ENCODE data around the gene RTTN. TPM values are rescaled to one million over a fixed set of nuclear protein-coding genes. Genes with fewer than 3 reads are reported as not detected.

RTTN gene
- polyA plus RNA-seq, 3 donors, result 0.22 to 2.7 (median 0.25) TPM

GRCh38 chr18:69985239-69985638, 220.2 kb downstream of the RTTN start:
- peaks cover 9 to 28% of the 10 kb centered on the region in 2 donors for H3K36me3 Mint-ChIP-seq

GRCh38 chr18:69982417-69982816, 223.1 kb downstream of the RTTN start:
- no peak overlapping the region for H3K27ac Mint-ChIP-seq
- H3K27me3 ChIP-seq (ENCODE audit: control insufficient read depth in 2 of 2, insufficient read depth in 2 of 2, low read length in 2 of 2), result no peaks in the 10 kb centered on the region
- no peak for TF ChIP-seq CTCF (IDR thresholded peaks at IDR 0.05)
- peaks cover 0 to 9% (median 6%) of the 10 kb centered on the region in 7 donors for H3K9me3 Mint-ChIP-seq
- no peak overlapping the region for H3K4me3 ChIP-seq (replicated peaks in 1 of 3; ENCODE audit: low read depth in 2 of 3, low read length in 3 of 3)
- H3K79me2 ChIP-seq (ENCODE audit: insufficient read depth, low read length), result no peaks in the 10 kb centered on the region
- H3K4me1 Mint-ChIP-seq, result no peaks in the 10 kb centered on the region
- H2AFZ ChIP-seq (ENCODE audit: insufficient read depth, low read depth, low read length, poor library complexity, severe bottlenecking), result no peak overlapping the region
- DNase-seq, result no peak
- H3K4me1 ChIP-seq (ENCODE audit: control insufficient read depth in 1 of 2, insufficient read depth in 2 of 2, low read length in 2 of 2), result no peaks in the 10 kb centered on the region
- no peak overlapping the region for H3K4me2 ChIP-seq (replicated peaks; ENCODE audit: extremely low read depth, low read length, poor library complexity, severe bottlenecking)
- H3K36me3 ChIP-seq (replicated peaks in 1 of 2; ENCODE audit: control insufficient read depth in 1 of 2, insufficient read depth in 2 of 2, low read length in 2 of 2), result peaks cover 0 to 4% of the 10 kb centered on the region in 2 donors
- H3K9me3 ChIP-seq (replicated peaks in 1 of 2; ENCODE audit: control insufficient read depth in 1 of 2, insufficient read depth in 1 of 2, low read length in 2 of 2), result peaks cover 4 to 8% of the 10 kb centered on the region in 2 donors
- no peaks in the 10 kb centered on the region for H4K20me1 ChIP-seq (ENCODE audit: insufficient read depth, low read length)
- no peak overlapping the region for H3K27ac ChIP-seq (ENCODE audit: low read depth in 1 of 2, low read length in 2 of 2)
- peaks cover 11 to 24% of the 10 kb centered on the region in 2 donors for H3K36me3 Mint-ChIP-seq
- no peak overlapping the region for H3K9ac ChIP-seq (ENCODE audit: insufficient read depth, low read length, poor library complexity, severe bottlenecking)
- H3K27me3 Mint-ChIP-seq (ENCODE audit: low read depth in 3 of 3), result no peaks in the 10 kb centered on the region
- 100% methylated on average over 1 of the region's 4 CpGs for WGBS (ENCODE audit: insufficient coverage)
- no peak overlapping the region for H3K4me3 Mint-ChIP-seq
- intact Hi-C loops (cut with micrococcal nuclease), result no loop called here

More at GRCh38 chr18:69985239-69985638, 220.2 kb downstream of the RTTN start:
- TF ChIP-seq CTCF (IDR thresholded peaks at IDR 0.05), result no peak
- no peak for DNase-seq
- H3K4me3 ChIP-seq (replicated peaks in 1 of 3; ENCODE audit: low read depth in 2 of 3, low read length in 3 of 3), result no peak overlapping the region
- H3K4me1 ChIP-seq (ENCODE audit: control insufficient read depth in 1 of 2, insufficient read depth in 2 of 2, low read length in 2 of 2), result no peaks in the 10 kb centered on the region
- H3K9ac ChIP-seq (ENCODE audit: insufficient read depth, low read length, poor library complexity, severe bottlenecking), result no peak overlapping the region
- no peak overlapping the region for H3K27ac Mint-ChIP-seq
- WGBS (ENCODE audit: insufficient coverage), result 90% methylated on average over 2 of the region's 4 CpGs
- no peak overlapping the region for H2AFZ ChIP-seq (ENCODE audit: insufficient read depth, low read depth, low read length, poor library complexity, severe bottlenecking)
- peaks cover 0 to 4% of the 10 kb centered on the region in 2 donors for H3K36me3 ChIP-seq (replicated peaks in 1 of 2; ENCODE audit: control insufficient read depth in 1 of 2, insufficient read depth in 2 of 2, low read length in 2 of 2)
- no peaks in the 10 kb centered on the region for H3K4me1 Mint-ChIP-seq
- H4K20me1 ChIP-seq (ENCODE audit: insufficient read depth, low read length), result no peaks in the 10 kb centered on the region
- no peak overlapping the region for H3K4me3 Mint-ChIP-seq
- H3K27me3 Mint-ChIP-seq (ENCODE audit: low read depth in 3 of 3), result no peaks in the 10 kb centered on the region
- peaks cover 8 to 24% (median 10%) of the 10 kb centered on the region in 7 donors for H3K9me3 Mint-ChIP-seq
- no peaks in the 10 kb centered on the region for H3K79me2 ChIP-seq (ENCODE audit: insufficient read depth, low read length)
- H3K9me3 ChIP-seq (replicated peaks in 1 of 2; ENCODE audit: control insufficient read depth in 1 of 2, insufficient read depth in 1 of 2, low read length in 2 of 2), result peaks cover 8 to 13% of the 10 kb centered on the region in 2 donors
- intact Hi-C loops (cut with micrococcal nuclease), result no loop called here
- H3K27me3 ChIP-seq (ENCODE audit: control insufficient read depth in 2 of 2, insufficient read depth in 2 of 2, low read length in 2 of 2), result no peaks in the 10 kb centered on the region
- no peak overlapping the region for H3K4me2 ChIP-seq (replicated peaks; ENCODE audit: extremely low read depth, low read length, poor library complexity, severe bottlenecking)
- H3K27ac ChIP-seq (ENCODE audit: low read depth in 1 of 2, low read length in 2 of 2), result no peak overlapping the region

Data from CD14-positive monocyte (primary cell).